Activated CD4-positive, CD25-positive, alpha-beta regulatory T cell (primary cell): ENCODE data around the gene ANO6.
"Not testable (repeated sequence)": the region's sequence is repeated elsewhere in the genome, so short reads cannot be mapped to it uniquely, and the experiment has no call there.

ENCODE experiments used
- DNase-seq, 4 experiments: peaks; one replicate each; lab custom pipeline; 2025; lab: John Stamatoyannopoulos, UW

ANO6 gene

GRCh38 chr12:45236383-45236782 is 20.5 kb downstream of the ANO6 start:
- not testable (repeated sequence) for DNase-seq

- no peak for DNase-seq
These were observed 26.3 kb downstream of the ANO6 start for GRCh38 chr12:45242180-45242579.

- no peak for DNase-seq
These were observed 28.1 kb downstream of the ANO6 start for GRCh38 chr12:45243963-45244362.

- DNase-seq: no peak
These were observed 28.9 kb downstream of the ANO6 start for GRCh38 chr12:45244561-45245343.

GRCh38 chr12:45246236-45246635 is 30.3 kb downstream of the ANO6 start:
- no peak for DNase-seq

- no peak for DNase-seq
These were observed 31.7 kb downstream of the ANO6 start for GRCh38 chr12:45247589-45247988.

- no peak for DNase-seq
These were observed 32.2 kb downstream of the ANO6 start for GRCh38 chr12:45248095-45248494.

GRCh38 chr12:45254254-45254653 is 38.4 kb downstream of the ANO6 start:
- no peak for DNase-seq

- DNase-seq: no peak
These were observed 40.8 kb downstream of the ANO6 start for GRCh38 chr12:45256721-45257120.

- no peak for DNase-seq
These were observed 41.5 kb downstream of the ANO6 start for GRCh38 chr12:45257185-45257930.

GRCh38 chr12:45259675-45260074 is 43.8 kb downstream of the ANO6 start:
- no peak for DNase-seq

- DNase-seq: no peak
These were observed 44.4 kb downstream of the ANO6 start for GRCh38 chr12:45260104-45260815.

GRCh38 chr12:45260854-45261253 is 45.0 kb downstream of the ANO6 start:
- DNase-seq: no peak

GRCh38 chr12:45262185-45262584 is 46.3 kb downstream of the ANO6 start:
- DNase-seq: not testable (repeated sequence)

- no peak for DNase-seq
These were observed 47.7 kb downstream of the ANO6 start for GRCh38 chr12:45263587-45263986.

GRCh38 chr12:45268672-45269411 is 52.9 kb downstream of the ANO6 start:
- DNase-seq: no peak

GRCh38 chr12:45269412-45269751 is 53.5 kb downstream of the ANO6 start:
- DNase-seq: no peak

- DNase-seq: no peak
These were observed 55.1 kb downstream of the ANO6 start for GRCh38 chr12:45270951-45271350.

- no peak for DNase-seq
These were observed 57.9 kb downstream of the ANO6 start for GRCh38 chr12:45273717-45274271.

GRCh38 chr12:45276154-45276755 is 60.4 kb downstream of the ANO6 start:
- DNase-seq: no peak

- no peak for DNase-seq
These were observed 62.6 kb downstream of the ANO6 start for GRCh38 chr12:45278447-45278846.
